ENCODE measurements around the gene U2AF2.

- TF ChIP-seq CTCF (IDR thresholded peaks at IDR 0.05): no peak
- TF ChIP-seq POLR2A (IDR thresholded peaks at IDR 0.05): no peak
Observed at GRCh38 chr19:55702131-55702627, 47.3 kb downstream of the U2AF2 start.
